Endothelial cell of umbilical vein (primary cell): Measurements from ENCODE around the gene NAT16.

Source experiments
- CTCF ChIP-seq, 2 donors: IDR thresholded peaks; 1 replicate in 1 of 2; 2 replicates in 1 of 2; pipeline ENCODE4 v1.5.1; 2011; ENCODE audit warnings: low read length in 2 of 2, mild to moderate bottlenecking in 2 of 2, moderate library complexity in 2 of 2, control low read depth in 1 of 2, inconsistent platforms in 1 of 2, low read depth in 1 of 2; ENCODE audit not compliant: insufficient read depth in 1 of 2; ENCODE audit errors: extremely low read depth in 1 of 2
- EZH2 ChIP-seq: IDR thresholded peaks from 2 replicates; pipeline ENCODE4 v1.6.1; 2012; ENCODE audit warnings: borderline replicate concordance, low read depth, mild to moderate bottlenecking, moderate library complexity, low read length, inconsistent platforms; ENCODE audit not compliant: severe bottlenecking
- FOS ChIP-seq: IDR thresholded peaks from 2 replicates; pipeline ENCODE4 v1.6.1; 2011; ENCODE audit warnings: mild to moderate bottlenecking, low read length, moderate library complexity, borderline replicate concordance; ENCODE audit not compliant: insufficient read depth
- JUN ChIP-seq: IDR thresholded peaks from 2 replicates; pipeline ENCODE4 v1.6.1; 2011; ENCODE audit warnings: borderline replicate concordance, low read depth; ENCODE audit not compliant: insufficient read length, insufficient read depth
- MAX ChIP-seq: IDR thresholded peaks from 2 replicates; pipeline ENCODE4 v1.6.1; 2011; ENCODE audit not compliant: insufficient read depth, insufficient read length
- POLR2A ChIP-seq: IDR thresholded peaks from 2 replicates; pipeline ENCODE4 v1.6.1; 2012; ENCODE audit warnings: low read depth, mild to moderate bottlenecking, control low read depth, low read length
- POLR2AphosphoS5 ChIP-seq: IDR thresholded peaks from 2 replicates; pipeline ENCODE4 v1.6.1; 2012; ENCODE audit warnings: low read depth, mild to moderate bottlenecking, control low read depth, low read length, moderate library complexity; ENCODE audit not compliant: insufficient read depth

- TF ChIP-seq CTCF (IDR thresholded peaks at IDR 0.05; ENCODE audit: extremely low read depth in 1 of 2, insufficient read depth in 1 of 2, low read depth in 1 of 2, low read length in 2 of 2), result no peak
- no peak for TF ChIP-seq FOS
- no peak for TF ChIP-seq POLR2A
- TF ChIP-seq EZH2, result peak; percentile 41
- no peak for TF ChIP-seq JUN
- TF ChIP-seq POLR2AphosphoS5, result no peak
- no peak for TF ChIP-seq MAX
Measured at GRCh38 chr7:101165958-101166647, 14.0 kb downstream of the NAT16 start.
